ENCODE measurements around the gene TUBB4B.
"Not testable (repeated sequence)": the region's sequence is repeated elsewhere in the genome, so short reads cannot be mapped to it uniquely, and the experiment has no call there.

TUBB4B gene

GRCh38 chr9:137235424-137236237 is 5.5 kb upstream of the TUBB4B start:
- no peak for DNase-seq (ENCODE audit: extremely low read depth in 1 of 2, low read depth in 1 of 2)

- peak; percentile 83 to 89 for DNase-seq (ENCODE audit: extremely low read depth in 1 of 2, low read depth in 1 of 2)
Observed at GRCh38 chr9:137236238-137236935, 4.7 kb upstream of the TUBB4B start.

DNA sequence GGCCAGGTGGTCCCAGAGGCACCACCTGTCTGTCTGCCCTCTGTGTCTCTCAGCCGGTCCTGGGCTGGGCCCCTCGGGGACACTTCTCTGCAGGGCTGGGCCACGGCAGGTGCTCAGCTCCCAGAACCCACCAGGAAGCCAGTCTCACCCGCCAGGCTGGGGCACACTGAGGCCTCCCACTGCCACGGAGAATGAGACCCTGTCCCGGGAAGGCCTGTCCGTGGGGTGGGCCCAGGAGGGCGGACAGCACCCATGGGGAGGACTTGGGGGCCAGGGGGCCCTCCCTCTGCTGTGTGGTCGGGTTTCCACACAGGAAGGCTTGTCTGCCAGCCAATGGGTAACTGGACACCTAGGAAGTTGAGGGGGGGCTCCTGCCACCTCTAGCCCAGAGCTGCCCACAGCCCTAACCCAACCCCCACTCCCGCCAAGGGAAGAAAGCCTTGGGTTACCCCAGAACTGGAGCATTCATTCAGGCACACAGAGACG is 4.1 kb upstream of the TUBB4B start:
- no peak for DNase-seq (ENCODE audit: extremely low read depth in 1 of 2, low read depth in 1 of 2)

GRCh38 chr9:137237759-137238726 is 3.0 kb upstream of the TUBB4B start:
- DNase-seq (ENCODE audit: extremely low read depth in 1 of 2, low read depth in 1 of 2): no peak

DNA sequence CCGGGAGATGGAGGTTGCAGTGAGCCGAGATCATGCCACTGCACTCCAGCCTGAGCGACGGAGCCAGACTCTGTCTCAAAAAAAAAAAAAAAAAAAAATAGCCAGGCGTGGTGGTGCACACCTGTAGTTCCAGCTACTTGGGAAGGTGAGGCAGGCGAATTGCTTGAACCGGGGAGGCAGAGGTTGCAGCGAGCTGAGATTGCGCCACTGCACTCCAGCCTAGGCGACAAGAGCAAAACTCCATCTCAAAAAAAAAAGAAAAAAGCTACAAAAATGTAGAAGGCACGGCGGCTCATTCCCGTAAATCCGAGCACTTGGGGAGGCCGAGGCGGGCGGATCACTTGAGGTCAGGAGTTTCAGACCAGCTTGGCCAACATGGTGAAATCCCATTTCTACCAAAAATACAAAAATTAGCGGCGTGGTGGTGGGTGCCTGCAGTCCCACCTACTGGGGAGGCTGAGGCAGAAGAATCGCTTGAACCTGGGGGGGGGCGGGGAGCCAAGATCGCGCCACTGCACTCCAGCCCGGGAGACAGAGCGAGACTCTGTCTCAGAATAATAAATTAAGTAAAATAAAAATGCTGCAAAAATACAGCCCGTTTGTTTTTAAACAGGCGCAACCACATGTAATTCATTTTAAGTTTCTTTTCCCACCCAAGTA is 1.4 kb upstream of the TUBB4B start:
- not testable (repeated sequence) for DNase-seq (ENCODE audit: extremely low read depth in 1 of 2, low read depth in 1 of 2)

GRCh38 chr9:137240318-137240840 is 708 bp upstream of the TUBB4B start:
- DNase-seq (ENCODE audit: extremely low read depth in 1 of 2, low read depth in 1 of 2): peak; percentile 46 to 59

GRCh38 chr9:137241490-137242268 is 592 bp downstream of the TUBB4B start:
- DNase-seq (ENCODE audit: extremely low read depth in 1 of 2, low read depth in 1 of 2): peak; percentile 37 to 49

- DNase-seq (ENCODE audit: extremely low read depth in 1 of 2, low read depth in 1 of 2): no peak
Observed at GRCh38 chr9:137242269-137243203, 1.4 kb downstream of the TUBB4B start.

DNA sequence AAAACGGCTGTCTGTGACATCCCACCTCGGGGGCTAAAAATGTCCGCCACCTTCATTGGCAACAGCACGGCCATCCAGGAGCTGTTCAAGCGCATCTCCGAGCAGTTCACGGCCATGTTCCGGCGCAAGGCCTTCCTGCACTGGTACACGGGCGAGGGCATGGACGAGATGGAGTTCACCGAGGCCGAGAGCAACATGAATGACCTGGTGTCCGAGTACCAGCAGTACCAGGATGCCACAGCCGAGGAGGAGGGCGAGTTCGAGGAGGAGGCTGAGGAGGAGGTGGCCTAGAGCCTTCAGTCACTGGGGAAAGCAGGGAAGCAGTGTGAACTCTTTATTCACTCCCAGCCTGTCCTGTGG is 2.2 kb downstream of the TUBB4B start:
- DNase-seq (ENCODE audit: extremely low read depth in 1 of 2, low read depth in 1 of 2): not testable (repeated sequence)

- no peak for DNase-seq (ENCODE audit: extremely low read depth in 1 of 2, low read depth in 1 of 2)
Observed at GRCh38 chr9:137243626-137244485, 2.8 kb downstream of the TUBB4B start.

GRCh38 chr9:137244486-137245449 is 3.7 kb downstream of the TUBB4B start:
- no peak for DNase-seq (ENCODE audit: extremely low read depth in 1 of 2, low read depth in 1 of 2)

GRCh38 chr9:137245450-137246421 is 4.6 kb downstream of the TUBB4B start:
- DNase-seq (ENCODE audit: extremely low read depth in 1 of 2, low read depth in 1 of 2): no peak

DNA sequence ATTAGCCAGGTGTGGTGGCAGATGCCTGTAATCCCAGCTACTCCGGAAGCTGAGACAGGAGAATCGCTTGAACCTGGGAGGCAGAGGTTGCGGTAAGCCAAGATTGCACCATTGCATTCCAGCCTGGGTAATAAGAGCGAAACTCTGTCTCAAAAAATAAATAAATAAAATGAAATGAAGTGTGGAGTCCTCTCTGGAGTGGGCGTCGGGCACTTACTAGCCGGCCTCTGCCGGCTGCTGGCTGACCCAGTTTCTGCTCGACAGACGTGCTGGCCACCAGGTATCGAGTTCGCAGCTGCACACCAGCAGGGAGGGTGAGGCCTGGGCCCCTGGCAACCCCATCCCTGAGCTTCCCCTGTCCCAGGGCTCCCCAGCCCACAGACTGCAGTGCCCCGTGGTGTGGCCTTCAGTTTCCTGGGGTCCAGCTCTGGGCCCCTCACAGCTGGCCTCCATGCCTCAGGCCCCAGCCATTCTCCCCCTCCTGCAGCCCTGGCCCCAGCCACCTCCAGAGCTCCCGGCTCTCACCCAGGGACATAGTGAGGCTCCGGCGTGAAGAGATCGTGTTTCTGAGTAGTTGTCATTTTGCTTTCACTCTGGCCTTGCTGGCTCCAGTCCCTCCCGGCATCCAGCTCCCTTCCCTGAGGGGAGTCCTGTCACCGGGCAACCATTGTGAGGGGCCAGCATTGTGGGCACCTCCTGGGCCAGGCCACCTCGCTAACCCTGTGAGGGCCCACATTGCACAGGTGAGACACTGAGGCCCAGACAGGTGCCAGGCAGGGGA is 6.2 kb downstream of the TUBB4B start:
- DNase-seq (ENCODE audit: extremely low read depth in 1 of 2, low read depth in 1 of 2): no peak

- no peak for DNase-seq (ENCODE audit: extremely low read depth in 1 of 2, low read depth in 1 of 2)
Observed at GRCh38 chr9:137247916-137248175, 6.8 kb downstream of the TUBB4B start.

Measured in stimulated activated CD8-positive, alpha-beta memory T cell treated with anti-CD3 and anti-CD28 coated beads, Interleukin-7, amount 100 ng/mL, for 48 hours (primary cell).